NCI-H446 treated with DMSO at 0.1 percent for 48 hours (cell line): Measurements from ENCODE around the gene STT3B.
A peak's percentile ranks its signal among the peaks of the same experiment; 100 is the strongest.
"Not testable (repeated sequence)": the region's sequence is repeated elsewhere in the genome, so short reads cannot be mapped to it uniquely, and the experiment has no call there.

Source experiments
- DNase-seq: peaks from one replicate; lab custom pipeline; 2025; lab: John Stamatoyannopoulos, UW

STT3B gene

GRCh38 chr3:31532587-31533168, at the start of gene STT3B:
TSS of gene STT3B (plus strand) at chr3:31532925. CDS start at chr3:31532999, 74 bp downstream.
- DNase-seq, result peak; percentile 56

GRCh38 chr3:31483776-31484175, 48.9 kb upstream of the STT3B start:
- no peak for DNase-seq

GRCh38 chr3:31485196-31485595, 47.5 kb upstream of the STT3B start:
- no peak for DNase-seq

DNA sequence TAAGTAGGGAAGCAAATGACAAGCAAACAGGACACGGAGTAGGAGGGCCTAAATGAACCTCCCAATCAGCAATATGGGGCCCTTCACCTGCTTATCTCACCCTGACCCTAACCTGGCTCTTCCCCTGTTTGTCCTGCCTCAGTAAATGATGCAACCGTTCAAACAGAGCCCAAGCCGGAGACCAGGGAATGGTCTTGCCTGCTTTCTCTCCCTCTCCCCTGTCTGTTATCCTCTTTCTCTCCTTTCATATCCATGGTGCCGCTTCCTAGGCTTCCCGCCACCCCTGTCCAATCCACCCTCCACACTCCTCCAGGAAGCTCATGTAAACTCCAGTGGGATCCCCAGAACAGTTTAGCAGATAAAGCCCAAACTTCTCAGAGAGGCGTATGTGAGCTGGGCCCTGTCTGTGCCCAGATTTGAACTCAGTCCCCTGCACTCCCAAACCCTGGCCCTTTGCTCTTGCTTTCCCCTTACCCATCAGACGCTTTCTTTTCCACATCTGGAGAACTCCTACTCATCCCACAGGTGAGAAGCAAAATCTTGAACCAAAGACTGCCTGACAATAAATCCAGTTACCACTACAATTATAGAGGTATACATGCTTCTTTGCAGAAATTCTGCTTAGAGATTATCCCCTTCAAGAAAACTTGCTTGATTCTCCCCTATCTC, 45.7 kb upstream of the STT3B start:
- no peak for DNase-seq

GRCh38 chr3:31488475-31489017, 44.2 kb upstream of the STT3B start:
- DNase-seq, result no peak

DNA sequence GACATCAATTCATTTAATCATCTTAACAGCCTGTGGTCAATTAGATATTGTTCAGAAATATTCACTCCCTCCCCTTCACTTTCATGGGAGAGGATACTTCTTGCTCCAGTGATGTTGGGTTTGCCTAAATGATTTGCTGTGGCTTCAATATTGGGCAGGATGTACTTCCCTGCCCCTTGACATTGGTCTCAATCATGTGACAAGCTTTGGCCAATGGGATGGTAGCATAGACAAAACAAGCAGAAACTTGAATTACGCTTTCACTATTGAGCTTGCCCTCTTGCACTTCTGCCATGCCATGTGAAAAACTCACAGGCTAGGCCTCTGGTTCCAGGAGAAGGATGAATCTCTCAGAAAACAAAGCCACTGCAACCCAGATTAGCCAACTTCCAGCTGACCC, 42.2 kb upstream of the STT3B start:
- DNase-seq, result no peak

DNA sequence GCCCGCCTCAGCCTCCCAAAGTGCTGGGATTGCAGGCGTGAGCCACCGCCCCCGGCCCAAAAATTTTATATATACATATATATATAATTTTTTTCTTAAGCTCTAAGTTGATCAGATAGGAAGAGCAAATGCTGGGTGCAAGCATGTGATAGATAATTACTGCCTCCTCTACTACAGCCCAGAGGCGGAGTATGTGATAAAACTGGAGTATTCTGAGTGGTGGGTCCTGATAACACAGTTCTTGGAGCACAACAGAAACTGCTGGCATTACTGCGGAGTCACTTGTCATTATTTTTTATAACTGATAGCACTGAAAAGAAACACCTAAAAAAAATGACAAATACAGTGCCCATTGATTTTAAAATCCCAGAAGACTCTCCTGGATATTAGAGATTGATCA, 41.1 kb upstream of the STT3B start:
- no peak for DNase-seq

- DNase-seq, result no peak
Observed at GRCh38 chr3:31493149-31493548, 39.6 kb upstream of the STT3B start.

- no peak for DNase-seq
Observed at GRCh38 chr3:31495971-31496665, 36.6 kb upstream of the STT3B start.

DNA sequence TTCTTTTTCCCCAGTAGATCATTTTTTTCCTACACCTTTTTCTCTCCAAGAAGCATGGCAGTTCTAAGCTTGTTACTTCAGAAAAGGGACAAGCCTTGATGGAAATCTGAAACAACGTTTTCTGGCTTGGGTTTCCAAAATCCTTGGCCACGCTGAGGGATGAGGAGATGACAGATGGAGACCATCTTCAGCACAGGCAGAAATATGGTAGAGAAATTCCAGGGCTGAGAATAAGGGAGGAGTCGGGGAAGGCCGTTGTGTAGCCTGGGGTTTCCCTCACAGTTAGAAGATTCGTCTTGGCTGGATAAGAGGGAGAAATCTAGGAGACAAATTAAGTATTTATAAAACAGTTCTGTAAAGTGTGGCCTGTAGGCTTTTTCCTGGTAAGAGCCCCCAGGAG, 33.9 kb upstream of the STT3B start:
- no peak for DNase-seq

- DNase-seq, result no peak
Observed at GRCh38 chr3:31499281-31499680, 33.4 kb upstream of the STT3B start.

DNA sequence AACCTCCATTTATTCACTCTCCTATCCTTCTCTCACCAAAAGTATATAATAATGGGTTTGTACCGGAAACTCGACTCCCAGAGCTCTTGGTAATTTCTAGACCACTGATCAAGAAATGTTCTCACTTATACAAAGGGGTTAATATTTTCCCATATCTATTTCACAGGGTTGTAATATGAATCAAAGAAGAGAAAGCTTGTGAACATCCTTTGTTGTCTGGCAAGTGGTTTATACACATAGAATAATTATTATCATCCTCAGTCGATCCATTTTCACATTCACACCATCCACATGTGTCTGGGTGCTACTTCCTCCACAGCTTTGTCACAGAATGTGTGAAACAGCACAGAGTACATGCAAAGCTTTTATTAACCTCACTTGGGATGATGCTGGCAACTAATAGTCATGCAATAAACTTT, 29.9 kb upstream of the STT3B start:
- no peak for DNase-seq

- no peak for DNase-seq
Observed at GRCh38 chr3:31503456-31503855, 29.3 kb upstream of the STT3B start.

GRCh38 chr3:31504230-31504629, 28.5 kb upstream of the STT3B start:
- no peak for DNase-seq

DNA sequence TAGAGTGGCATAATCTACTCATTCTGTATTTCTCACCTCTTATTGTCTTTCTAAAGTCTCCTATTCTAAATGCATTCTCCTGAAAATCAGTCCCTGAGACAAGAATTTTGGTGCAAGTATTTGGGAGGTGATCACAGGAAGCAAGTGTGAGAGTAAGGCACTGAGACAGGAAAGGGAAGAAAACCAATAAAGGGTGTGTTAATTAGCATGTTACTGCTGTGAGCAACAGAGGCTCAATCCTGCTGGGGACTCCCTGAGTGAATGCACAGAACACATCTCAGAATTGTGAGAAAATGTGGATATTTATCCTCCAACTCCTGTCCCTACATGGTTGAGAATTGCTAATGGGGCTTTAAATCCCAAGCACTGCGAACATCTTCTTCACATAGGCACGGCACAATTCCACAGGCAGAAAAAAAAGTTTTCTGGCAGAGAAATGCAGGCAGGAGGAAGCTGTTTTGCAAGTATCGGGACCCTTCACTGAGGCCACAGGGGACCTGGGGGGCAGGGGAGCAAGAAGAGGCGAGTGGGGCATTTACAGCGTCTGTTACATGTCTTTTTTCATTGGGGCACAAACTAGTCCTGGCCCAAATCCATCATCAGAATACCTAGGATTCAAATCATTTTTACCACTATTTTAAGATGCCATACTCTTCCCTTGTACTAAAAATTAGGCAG, 27.2 kb upstream of the STT3B start:
- no peak for DNase-seq

DNA sequence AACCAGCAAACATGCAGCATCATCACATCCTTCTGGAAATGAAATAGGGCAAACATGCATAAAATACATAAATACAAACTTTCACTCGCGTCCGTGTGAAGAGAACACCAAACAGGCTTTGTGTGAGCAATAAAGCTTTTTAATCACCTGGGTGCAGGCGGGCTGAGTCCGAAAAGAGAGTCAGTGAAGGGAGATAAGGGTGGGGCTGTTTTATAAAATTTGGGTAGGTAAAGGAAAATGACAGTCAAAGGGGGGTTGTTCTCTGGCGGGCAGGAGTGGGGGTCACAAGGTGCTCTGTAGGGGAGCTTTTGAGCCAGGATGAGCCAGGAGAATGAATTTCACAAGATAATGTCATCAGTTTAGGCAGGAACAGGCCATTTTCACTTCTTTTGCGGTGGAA, 26.2 kb upstream of the STT3B start:
- not testable (repeated sequence) for DNase-seq

DNA sequence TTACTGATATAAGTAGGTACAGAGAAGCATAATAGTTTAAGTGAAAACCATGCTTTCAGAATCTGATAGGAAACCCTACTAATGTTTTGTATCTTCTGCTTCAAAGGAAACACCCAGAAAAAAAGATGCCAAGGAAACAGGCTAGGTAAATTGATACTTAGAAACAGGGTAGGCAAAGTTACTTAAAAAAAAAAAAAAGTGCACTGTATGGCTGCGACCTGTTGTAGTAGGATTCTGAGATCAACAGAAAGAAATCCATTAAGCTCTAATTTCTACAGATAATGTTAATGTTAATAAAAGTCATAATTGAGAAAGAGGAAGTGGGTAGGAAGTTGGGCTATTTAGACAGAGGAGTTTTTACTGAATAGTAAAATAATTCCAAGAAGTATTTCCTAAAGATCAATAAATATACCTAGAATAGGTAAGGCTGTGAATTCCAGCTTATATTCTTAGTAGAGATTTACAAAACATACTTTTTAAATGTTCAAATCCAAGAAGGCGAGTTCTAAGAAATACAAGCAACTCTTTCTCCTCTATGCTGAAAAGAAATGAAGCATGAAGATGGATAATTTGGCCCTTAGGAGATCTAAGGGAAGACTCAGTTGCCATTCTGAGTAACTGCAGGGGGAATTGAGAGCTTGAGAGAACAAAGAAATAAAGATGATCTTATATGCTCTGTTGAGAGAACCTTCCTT, 24.1 kb upstream of the STT3B start:
- DNase-seq, result no peak

DNA sequence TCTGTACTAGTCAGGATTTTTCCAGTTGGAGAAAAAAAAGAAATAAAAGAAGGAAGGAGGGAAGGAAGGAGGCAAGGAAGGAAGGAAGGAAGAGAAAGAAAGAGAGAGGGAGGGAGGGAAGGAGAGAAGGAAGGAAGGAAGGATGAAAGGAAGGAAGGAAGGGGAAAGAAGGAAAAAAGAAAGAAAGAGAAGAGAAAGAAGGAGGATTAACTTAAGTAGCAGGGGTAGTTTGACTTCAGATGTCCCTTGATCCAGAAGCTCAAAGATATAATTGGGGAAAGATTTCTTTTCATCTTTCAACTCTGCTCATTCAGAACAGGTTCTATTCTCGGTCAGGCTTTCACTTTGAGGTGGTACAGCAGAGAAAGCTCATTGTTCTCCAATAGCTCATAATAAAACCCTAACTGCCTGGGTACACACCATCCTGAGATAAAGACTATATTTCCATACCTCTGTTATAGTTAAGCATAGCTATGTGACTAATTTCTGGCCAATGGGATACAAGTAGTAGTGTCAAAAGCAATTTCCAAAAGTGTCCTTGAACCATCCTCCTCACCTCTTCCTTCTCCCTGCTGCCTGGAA, 23.5 kb upstream of the STT3B start:
- no peak for DNase-seq

GRCh38 chr3:31514570-31514969, 18.2 kb upstream of the STT3B start:
- no peak for DNase-seq

DNA sequence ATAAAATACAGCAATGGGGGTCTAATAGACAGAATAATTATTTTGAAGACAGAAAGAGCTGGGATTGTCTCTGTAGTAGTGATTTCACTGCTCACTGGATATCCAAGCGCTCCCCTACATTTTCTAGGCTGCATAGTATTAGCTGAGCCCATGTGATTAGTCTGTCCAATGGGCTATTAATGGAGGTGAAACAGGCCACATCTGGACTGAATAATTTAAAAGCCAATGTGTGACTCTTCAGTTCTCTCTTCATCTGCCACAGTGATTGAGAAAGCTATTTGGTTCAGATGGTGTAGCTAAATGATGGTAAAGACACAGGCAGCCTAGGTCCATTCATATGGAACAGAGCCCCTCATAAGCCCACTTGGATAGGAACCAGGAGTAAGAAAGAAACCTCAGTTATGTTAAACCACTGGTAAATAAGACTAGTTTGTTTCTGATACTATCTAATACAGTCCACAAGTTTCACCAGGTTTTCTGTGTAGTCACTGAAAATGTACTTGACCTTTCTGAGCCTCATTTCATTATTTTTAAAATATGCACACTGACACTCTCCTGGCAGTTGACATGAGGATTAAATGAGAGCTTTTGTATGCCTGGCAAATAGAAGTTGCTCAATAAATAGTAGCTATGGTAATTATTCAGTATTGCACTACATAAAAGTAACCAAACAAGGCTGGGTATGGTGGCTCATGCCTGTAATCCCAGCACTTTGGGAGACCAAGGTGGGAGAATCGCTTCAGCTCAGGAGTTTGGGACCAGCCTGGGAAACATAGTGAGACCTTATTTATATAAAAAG, 17.0 kb upstream of the STT3B start:
- DNase-seq, result no peak

- DNase-seq, result no peak
Observed at GRCh38 chr3:31516757-31517156, 16.0 kb upstream of the STT3B start.
